Lower leg skin (tissue), 3 donors: ENCODE results near the gene PRICKLE2.

Source experiments
- POLR2A ChIP-seq, 2 donors: fragments of 450-650 bp; IDR thresholded peaks; one replicate each; pipeline ENCODE4 v1.6.1; 2016 to 2017; ENCODE audit warnings: antibody characterized with exemption in 2 of 2, mild to moderate bottlenecking in 1 of 2, moderate library complexity in 1 of 2
- TF ChIP-seq, protein P1 (sequence below), 3 donors: fragments of 450-650 bp; IDR thresholded peaks; one replicate each; pipeline ENCODE4 v1.5.1; 2016; ENCODE audit warnings: antibody characterized with exemption in 3 of 3, mild to moderate bottlenecking in 3 of 3, moderate library complexity in 2 of 3

DNA sequence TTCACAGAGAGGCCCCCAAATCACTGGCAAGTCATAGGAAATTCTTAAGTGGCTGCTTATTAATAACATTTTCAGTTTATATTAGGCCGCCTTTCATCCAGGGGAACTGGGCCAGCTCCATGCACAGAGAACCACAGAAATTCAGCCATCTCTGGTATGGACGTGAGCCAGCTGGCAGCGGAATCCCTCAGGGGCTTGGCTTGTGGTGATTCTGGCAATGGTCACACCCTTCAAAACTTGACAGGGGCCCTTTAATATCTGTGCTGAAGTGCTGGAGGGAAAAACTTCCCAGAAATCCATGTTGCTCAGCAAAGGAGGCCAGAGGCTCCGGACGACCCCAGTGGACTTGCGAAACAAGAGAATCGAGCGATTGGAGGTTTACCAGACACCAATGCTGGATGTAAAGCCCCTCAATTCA is 11.3 kb downstream of the PRICKLE2 start:
- TF ChIP-seq, protein P1, sequence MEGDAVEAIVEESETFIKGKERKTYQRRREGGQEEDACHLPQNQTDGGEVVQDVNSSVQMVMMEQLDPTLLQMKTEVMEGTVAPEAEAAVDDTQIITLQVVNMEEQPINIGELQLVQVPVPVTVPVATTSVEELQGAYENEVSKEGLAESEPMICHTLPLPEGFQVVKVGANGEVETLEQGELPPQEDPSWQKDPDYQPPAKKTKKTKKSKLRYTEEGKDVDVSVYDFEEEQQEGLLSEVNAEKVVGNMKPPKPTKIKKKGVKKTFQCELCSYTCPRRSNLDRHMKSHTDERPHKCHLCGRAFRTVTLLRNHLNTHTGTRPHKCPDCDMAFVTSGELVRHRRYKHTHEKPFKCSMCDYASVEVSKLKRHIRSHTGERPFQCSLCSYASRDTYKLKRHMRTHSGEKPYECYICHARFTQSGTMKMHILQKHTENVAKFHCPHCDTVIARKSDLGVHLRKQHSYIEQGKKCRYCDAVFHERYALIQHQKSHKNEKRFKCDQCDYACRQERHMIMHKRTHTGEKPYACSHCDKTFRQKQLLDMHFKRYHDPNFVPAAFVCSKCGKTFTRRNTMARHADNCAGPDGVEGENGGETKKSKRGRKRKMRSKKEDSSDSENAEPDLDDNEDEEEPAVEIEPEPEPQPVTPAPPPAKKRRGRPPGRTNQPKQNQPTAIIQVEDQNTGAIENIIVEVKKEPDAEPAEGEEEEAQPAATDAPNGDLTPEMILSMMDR (IDR thresholded peaks at IDR 0.05): no peak
- TF ChIP-seq POLR2A (IDR thresholded peaks at IDR 0.05): no peak
